ENCODE measurements around the gene DHTKD1. TPM values are rescaled to one million over a fixed set of nuclear protein-coding genes. Genes with fewer than 3 reads are reported as not detected.

DHTKD1 gene
- total and polyA plus RNA-seq, 10 of the 15 experiments (the other 5 are each of a cell fraction or from before 2014, with no cell fraction given): 11.3 to 35.0 (median 26.9) TPM

DNA sequence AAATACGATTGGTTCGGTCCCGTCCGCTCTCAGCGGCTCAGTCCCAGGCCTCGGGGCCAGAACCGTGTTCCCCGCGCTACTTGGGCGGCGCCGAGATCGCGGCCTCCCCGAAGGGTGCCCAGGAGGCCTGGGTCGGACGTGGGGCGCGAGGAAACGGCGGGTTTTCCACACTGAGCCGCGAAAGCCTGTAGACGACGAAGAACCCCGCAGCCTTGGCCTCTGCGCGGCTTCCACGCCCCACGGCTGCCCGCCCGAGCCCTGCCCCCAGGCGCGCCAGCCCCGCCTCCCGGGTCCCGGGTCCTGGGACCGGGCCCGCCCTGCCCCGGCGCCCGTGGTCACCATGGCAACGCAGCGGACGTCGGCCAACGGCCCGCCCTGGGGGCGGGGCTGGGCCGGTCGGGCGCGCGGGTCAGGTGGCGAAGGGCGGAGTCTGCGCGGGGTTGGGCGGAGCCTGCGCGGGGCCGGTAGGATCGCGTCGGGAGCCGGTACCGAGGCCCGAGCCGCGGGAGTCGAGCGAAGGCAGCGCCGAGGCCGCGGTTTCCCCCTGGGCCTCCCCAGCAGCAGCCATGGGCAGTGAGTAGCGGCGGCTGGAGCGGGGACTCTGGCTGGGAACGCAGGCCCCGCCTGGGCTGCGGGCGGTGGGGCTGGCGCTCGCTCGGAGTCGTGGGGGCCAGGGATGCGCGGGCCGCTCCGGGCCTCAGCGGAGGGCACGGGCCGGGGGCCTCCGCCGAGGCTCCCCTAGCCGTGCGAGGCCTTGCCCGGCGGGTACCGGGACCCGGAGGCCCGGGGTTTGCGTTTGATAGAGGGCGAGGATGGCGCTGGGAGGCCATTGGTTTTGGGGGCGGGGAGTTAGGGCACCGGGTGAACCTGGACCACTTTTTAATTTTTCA lies 60.7 kb downstream of the DHTKD1 start, which contains the start of gene SEC61A2 (continued):
- TF ChIP-seq BCL11A (IDR thresholded peaks at IDR 0.05; ENCODE audit: low read depth, low read length) (no peak), MEF2B (IDR thresholded peaks at IDR 0.05; ENCODE audit: partially characterized antibody, poor library complexity, severe bottlenecking) (no peak), EED (IDR thresholded peaks at IDR 0.05; ENCODE audit: low read depth) (no peak), ZNF207 (IDR thresholded peaks at IDR 0.05; ENCODE audit: borderline replicate concordance) (no peak), HDGF (IDR thresholded peaks at IDR 0.05) (0 out of 2 replicates have a peak, but pooled peaks have one; percentile 58), ETV6 (conservative IDR thresholded peaks at IDR 0.05 in 1 of 2, IDR thresholded peaks at IDR 0.05 in 1 of 2; ENCODE audit: borderline replicate concordance in 1 of 2, low read depth in 1 of 2) (no peak), BHLHE40 (IDR thresholded peaks at IDR 0.05; ENCODE audit: borderline replicate concordance in 1 of 2, low read depth in 2 of 2, low read length in 1 of 2) (peak; percentile 10 to 75; a peak in 2 of 4 replicates), WRNIP1 (IDR thresholded peaks at IDR 0.05; ENCODE audit: borderline replicate concordance, low read depth, low read length) (no peak), HCFC1 (IDR thresholded peaks at IDR 0.05; ENCODE audit: low read length) (peak; percentile 12; the same call in 1 of the 2 replicates), HDAC6 (IDR thresholded peaks at IDR 0.05; ENCODE audit: unreplicated experiment) (no peak), KLF5 (IDR thresholded peaks at IDR 0.05; ENCODE audit: partially characterized antibody) (no peak), ZBED1 (IDR thresholded peaks at IDR 0.05; ENCODE audit: borderline replicate concordance) (no peak), CHD4 (IDR thresholded peaks at IDR 0.05) (no peak)
- TF ChIP-seq, protein P1, sequence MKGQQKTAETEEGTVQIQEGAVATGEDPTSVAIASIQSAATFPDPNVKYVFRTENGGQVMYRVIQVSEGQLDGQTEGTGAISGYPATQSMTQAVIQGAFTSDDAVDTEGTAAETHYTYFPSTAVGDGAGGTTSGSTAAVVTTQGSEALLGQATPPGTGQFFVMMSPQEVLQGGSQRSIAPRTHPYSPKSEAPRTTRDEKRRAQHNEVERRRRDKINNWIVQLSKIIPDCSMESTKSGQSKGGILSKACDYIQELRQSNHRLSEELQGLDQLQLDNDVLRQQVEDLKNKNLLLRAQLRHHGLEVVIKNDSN (IDR thresholded peaks at IDR 0.05; ENCODE audit: borderline replicate concordance, extremely low read length, insufficient read depth, low read depth, low read length): peak; percentile 71
